ACC112 (cell line): ENCODE measurements around the gene EOLA1.
"Not testable (repeated sequence)": the region's sequence is repeated elsewhere in the genome, so short reads cannot be mapped to it uniquely, and the experiment has no call there.

ENCODE experiments used
- H2AFZ ChIP-seq: fragments of 200-600 bp; sonication (generic); one replicate; pipeline ENCODE4 v1.6.0; 2017; ENCODE audit warnings: antibody characterized with exemption, low read length; ENCODE audit not compliant: unreplicated experiment
- H3K27ac ChIP-seq: fragments of 200-600 bp; sonication (generic); 2 replicates; pipeline ENCODE4 v1.5.1; 2014; ENCODE audit warnings: low read depth, mild to moderate bottlenecking, antibody characterized with exemption, low read length, moderate library complexity
- H3K27me3 ChIP-seq: fragments of 200-600 bp; sonication (generic); 2 replicates; pipeline ENCODE4 v1.6.1; 2014; ENCODE audit warnings: mild to moderate bottlenecking, antibody characterized with exemption, low read length, moderate library complexity, mixed read lengths; ENCODE audit not compliant: insufficient read depth
- H3K36me3 ChIP-seq: fragments of 200-600 bp; sonication (generic); 2 replicates; pipeline ENCODE4 v1.6.1; 2016; ENCODE audit warnings: mild to moderate bottlenecking, antibody characterized with exemption, low read length, moderate library complexity, mixed read lengths; ENCODE audit not compliant: insufficient read depth
- H3K4me1 ChIP-seq: fragments of 200-600 bp; sonication (generic); one replicate; pipeline ENCODE4 v1.6.1; 2016; ENCODE audit warnings: low read length, mixed read lengths; ENCODE audit not compliant: insufficient read depth, unreplicated experiment, control insufficient read depth
- H3K4me3 ChIP-seq: fragments of 200-600 bp; sonication (generic); 2 replicates; pipeline ENCODE4 v1.5.1; 2014; ENCODE audit warnings: mild to moderate bottlenecking, low read depth, low read length
- H3K79me2 ChIP-seq: fragments of 200-600 bp; sonication (generic); one replicate; pipeline ENCODE4 v1.6.0; 2016; ENCODE audit warnings: low read length; ENCODE audit not compliant: control insufficient read depth, unreplicated experiment, insufficient read depth

The EOLA1 gene

GRCh38 chrX:149527705-149528104 lies 13.1 kb upstream of the EOLA1 start:
- Histone ChIP-seq H3K27ac (no peak overlapping the region), H3K36me3 (no peaks in the 10 kb centered on the region), H3K27me3 (no peaks in the 10 kb centered on the region), H3K4me1 (no peaks in the 10 kb centered on the region), H3K4me3 (no peak overlapping the region), H3K79me2 (no peaks in the 10 kb centered on the region), H2AFZ (no peak overlapping the region)

GRCh38 chrX:149528381-149528780 lies 12.4 kb upstream of the EOLA1 start:
- Histone ChIP-seq H3K79me2 (no peaks in the 10 kb centered on the region), H3K27ac (no peak overlapping the region), H3K4me1 (no peaks in the 10 kb centered on the region), H2AFZ (no peak overlapping the region), H3K27me3 (no peaks in the 10 kb centered on the region), H3K4me3 (no peak overlapping the region), H3K36me3 (no peaks in the 10 kb centered on the region)

- Histone ChIP-seq H3K36me3 (no peaks in the 10 kb centered on the region), H3K4me1 (no peaks in the 10 kb centered on the region), H3K4me3 (no peak overlapping the region), H2AFZ (no peak overlapping the region), H3K27ac (no peak overlapping the region), H3K27me3 (no peaks in the 10 kb centered on the region), H3K79me2 (no peaks in the 10 kb centered on the region)
Observed at GRCh38 chrX:149531599-149531998, 9.2 kb upstream of the EOLA1 start.

GRCh38 chrX:149532868-149533267 lies 7.9 kb upstream of the EOLA1 start:
- H2AFZ ChIP-seq, H3K36me3 ChIP-seq, H3K4me1 ChIP-seq, H3K4me3 ChIP-seq, H3K79me2 ChIP-seq, H3K27me3 ChIP-seq, H3K27ac ChIP-seq: not testable (repeated sequence)

- not testable (repeated sequence) for H3K36me3 ChIP-seq, H3K27me3 ChIP-seq, H3K27ac ChIP-seq, H3K4me1 ChIP-seq, H3K4me3 ChIP-seq, H2AFZ ChIP-seq, H3K79me2 ChIP-seq
Observed at GRCh38 chrX:149533999-149534398, 6.8 kb upstream of the EOLA1 start.

GRCh38 chrX:149534926-149535602 lies 5.7 kb upstream of the EOLA1 start:
- H3K27me3 ChIP-seq, H2AFZ ChIP-seq: not testable (repeated sequence)

GRCh38 chrX:149537474-149537873 lies 3.3 kb upstream of the EOLA1 start:
- H3K27ac ChIP-seq, H3K4me3 ChIP-seq, H3K4me1 ChIP-seq, H3K36me3 ChIP-seq, H3K27me3 ChIP-seq, H2AFZ ChIP-seq, H3K79me2 ChIP-seq: not testable (repeated sequence)

More at GRCh38 chrX:149534926-149535602, 5.7 kb upstream of the EOLA1 start:
- H3K27ac ChIP-seq, H3K79me2 ChIP-seq, H3K4me1 ChIP-seq, H3K4me3 ChIP-seq, H3K36me3 ChIP-seq: not testable (repeated sequence)

- Histone ChIP-seq H3K79me2 (peaks cover 5% of the 10 kb centered on the region), H3K27me3 (no peaks in the 10 kb centered on the region), H3K36me3 (no peaks in the 10 kb centered on the region), H3K27ac (peak overlapping the region; percentile 59), H3K4me3 (peak overlapping the region; percentile 76), H3K4me1 (no peaks in the 10 kb centered on the region), H2AFZ (no peak overlapping the region)
Observed at GRCh38 chrX:149539283-149540130, 1.3 kb upstream of the EOLA1 start.

GRCh38 chrX:149540131-149540620 lies 636 bp upstream of the EOLA1 start:
- H2AFZ ChIP-seq: no peak overlapping the region
- peak overlapping the region; percentile 98 for H3K27ac ChIP-seq
- peak overlapping the region; percentile 85 for H3K4me3 ChIP-seq
- no peaks in the 10 kb centered on the region for H3K36me3 ChIP-seq
- peaks cover 5% of the 10 kb centered on the region for H3K79me2 ChIP-seq
- no peaks in the 10 kb centered on the region for H3K4me1 ChIP-seq
- H3K27me3 ChIP-seq: no peaks in the 10 kb centered on the region

- Histone ChIP-seq H3K27me3 (no peaks in the 10 kb centered on the region), H2AFZ (no peak overlapping the region), H3K36me3 (no peaks in the 10 kb centered on the region), H3K4me1 (no peaks in the 10 kb centered on the region), H3K79me2 (peaks cover 5% of the 10 kb centered on the region), H3K27ac (peak overlapping the region; percentile 98), H3K4me3 (peak overlapping the region; percentile 85)
Observed at GRCh38 chrX:149541521-149542047, 772 bp downstream of the EOLA1 start.
